Coronary artery (tissue), 2 donors: ENCODE measurements around the gene NOXO1.

Experiments
- DNase-seq: peaks from one replicate; pipeline ENCODE4 v3.0.0-alpha.2; 2017; ENCODE audit warnings: low spot score
- H3K27ac ChIP-seq, 2 donors: fragments of 200-600 bp; sonication (generic); one replicate each; pipeline ENCODE4 v1.5.1; 2016 to 2019
- H3K4me3 ChIP-seq: fragments of 200-600 bp; sonication (generic); 2 replicates; pipeline ENCODE4 v1.5.1; 2016; ENCODE audit warnings: mild to moderate bottlenecking, moderate library complexity
- TF ChIP-seq, protein P1 (sequence below): fragments of 200-600 bp; sonication (generic); IDR thresholded peaks from one replicate; pipeline ENCODE4 v1.5.1; 2019; ENCODE audit warnings: antibody characterized with exemption

The NOXO1 gene

DNA sequence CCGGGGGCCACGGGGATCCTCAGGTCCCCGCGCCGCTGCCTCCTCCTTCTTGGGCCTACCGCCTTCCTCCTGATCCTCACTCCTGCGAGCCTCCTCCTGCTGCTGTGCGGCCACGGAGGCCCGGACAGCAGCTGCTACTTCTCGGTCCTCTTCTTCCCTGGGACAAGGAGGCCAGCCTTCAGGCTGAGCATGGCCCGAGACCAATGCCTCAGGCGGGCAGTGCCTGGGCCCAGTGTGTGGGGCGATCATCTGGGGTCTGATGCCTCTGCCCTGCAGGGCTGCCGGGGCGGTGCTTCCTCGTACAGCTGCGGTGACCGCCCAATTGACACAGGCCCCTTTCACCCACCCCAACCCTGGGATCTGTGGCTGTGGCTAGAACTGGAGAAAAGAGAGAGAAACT is 19.8 kb upstream of the NOXO1 start:
- TF ChIP-seq, protein P1, sequence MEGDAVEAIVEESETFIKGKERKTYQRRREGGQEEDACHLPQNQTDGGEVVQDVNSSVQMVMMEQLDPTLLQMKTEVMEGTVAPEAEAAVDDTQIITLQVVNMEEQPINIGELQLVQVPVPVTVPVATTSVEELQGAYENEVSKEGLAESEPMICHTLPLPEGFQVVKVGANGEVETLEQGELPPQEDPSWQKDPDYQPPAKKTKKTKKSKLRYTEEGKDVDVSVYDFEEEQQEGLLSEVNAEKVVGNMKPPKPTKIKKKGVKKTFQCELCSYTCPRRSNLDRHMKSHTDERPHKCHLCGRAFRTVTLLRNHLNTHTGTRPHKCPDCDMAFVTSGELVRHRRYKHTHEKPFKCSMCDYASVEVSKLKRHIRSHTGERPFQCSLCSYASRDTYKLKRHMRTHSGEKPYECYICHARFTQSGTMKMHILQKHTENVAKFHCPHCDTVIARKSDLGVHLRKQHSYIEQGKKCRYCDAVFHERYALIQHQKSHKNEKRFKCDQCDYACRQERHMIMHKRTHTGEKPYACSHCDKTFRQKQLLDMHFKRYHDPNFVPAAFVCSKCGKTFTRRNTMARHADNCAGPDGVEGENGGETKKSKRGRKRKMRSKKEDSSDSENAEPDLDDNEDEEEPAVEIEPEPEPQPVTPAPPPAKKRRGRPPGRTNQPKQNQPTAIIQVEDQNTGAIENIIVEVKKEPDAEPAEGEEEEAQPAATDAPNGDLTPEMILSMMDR, result no peak
- no peak overlapping the region for H3K4me3 ChIP-seq
- H3K27ac ChIP-seq, result no peak overlapping the region
- DNase-seq, result no peak

GRCh38 chr16:1999866-2000514 is 18.7 kb upstream of the NOXO1 start:
- H3K27ac ChIP-seq, result no peak overlapping the region
- DNase-seq, result no peak
- TF ChIP-seq, protein P1, result no peak
- no peak overlapping the region for H3K4me3 ChIP-seq

GRCh38 chr16:1998852-1999801 is 17.9 kb upstream of the NOXO1 start:
- Histone ChIP-seq H3K27ac (no peak overlapping the region), H3K4me3 (no peak overlapping the region)
- TF ChIP-seq, protein P1, result no peak
- DNase-seq, result no peak

DNA sequence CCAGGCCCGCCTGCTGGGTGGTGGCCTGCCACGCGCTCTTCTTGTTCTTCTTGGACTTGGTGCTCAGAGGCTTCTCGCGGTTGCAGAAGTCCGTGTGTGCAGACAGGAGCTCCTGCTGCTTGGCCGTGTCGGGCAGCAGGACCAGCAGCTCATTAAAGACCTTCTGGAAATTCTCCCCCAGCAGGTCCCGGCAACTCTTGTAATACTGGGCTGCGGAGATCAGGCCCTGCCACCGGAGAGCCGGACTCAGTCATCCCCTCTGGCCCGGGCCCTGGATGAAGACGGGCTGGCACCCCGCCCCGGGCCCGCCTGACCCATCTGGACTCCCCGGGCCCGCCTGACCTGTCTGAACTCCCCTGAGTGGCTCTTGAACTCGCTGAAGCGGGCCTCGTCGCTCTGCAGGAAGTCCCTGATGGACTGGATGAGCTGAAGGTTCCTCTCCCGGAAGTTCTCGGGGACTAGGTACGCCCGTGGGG is 17.1 kb upstream of the NOXO1 start:
- TF ChIP-seq, protein P1, result no peak
- no peak for DNase-seq

DNA sequence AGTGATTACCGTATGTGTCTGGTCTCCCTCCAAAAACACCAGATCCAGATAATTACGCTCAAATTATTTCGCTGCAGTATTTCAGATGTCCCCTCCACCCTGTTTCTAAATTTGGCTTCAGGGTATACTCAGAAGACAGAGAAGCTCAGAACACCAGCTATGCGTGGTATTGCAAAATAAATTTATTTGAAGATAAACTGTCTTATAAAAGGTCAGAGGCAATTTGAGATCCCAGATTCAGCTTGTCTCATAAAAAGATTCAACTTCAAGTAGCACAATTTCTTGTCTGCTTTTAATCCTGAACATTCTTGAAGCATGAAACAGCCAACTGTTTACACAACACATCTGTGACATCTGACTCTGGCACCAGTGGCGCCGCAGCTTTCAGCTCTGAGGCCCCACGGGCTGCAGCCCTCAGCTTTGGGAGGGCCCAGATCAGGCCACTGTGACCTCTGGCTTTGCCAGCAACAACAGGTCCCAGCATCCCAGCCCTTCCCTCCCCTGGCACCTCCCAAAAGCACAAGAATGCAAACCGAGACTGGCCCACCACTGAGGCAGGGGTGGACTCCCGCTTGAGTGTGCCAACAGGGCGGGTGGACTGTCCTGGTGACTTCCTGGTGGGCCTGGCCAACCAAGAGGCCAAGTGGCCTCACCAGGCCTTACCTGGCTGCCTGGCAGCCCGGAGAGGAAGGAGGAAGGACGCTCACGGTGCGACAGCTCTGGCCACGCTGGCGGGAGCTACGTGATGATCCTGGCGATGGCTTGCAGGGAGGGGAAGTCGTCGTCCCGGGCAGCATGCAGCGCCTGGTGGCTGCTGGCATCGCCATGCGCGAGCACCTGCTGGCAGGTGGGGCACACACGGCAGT is 16.5 kb upstream of the NOXO1 start:
- no peak for DNase-seq
- H3K27ac ChIP-seq, result peak overlapping the region in 1 of 2 donors; percentile 16
- no peak overlapping the region for H3K4me3 ChIP-seq
- TF ChIP-seq, protein P1, result no peak

More for the DNA sequence above, 17.1 kb upstream of the NOXO1 start:
- Histone ChIP-seq H3K27ac (peak overlapping the region in 1 of 2 donors; percentile 16), H3K4me3 (no peak overlapping the region)

GRCh38 chr16:1993731-1994131 is 12.5 kb upstream of the NOXO1 start:
- Histone ChIP-seq H3K4me3 (no peak overlapping the region), H3K27ac (no peak overlapping the region)
- no peak for DNase-seq
- TF ChIP-seq, protein P1, result no peak
